RWPE2 (cell line): ENCODE data around the gene TMEM167B.
A peak's percentile ranks its signal among the peaks of the same experiment; 100 is the strongest.

Experiments used
- ATAC-seq: fragments of 200-7000 bp; cut with Tn5 transposase; 3 replicates; pipeline ENCODE4 v1.9.1; 2021; ENCODE audit warnings: low read depth
- DNase-seq: peaks from one replicate; pipeline ENCODE4 v3.0.0-alpha.2; 2020; ENCODE audit warnings: low spot score
- H3K27ac ChIP-seq: fragments of 450-650 bp; 2 replicates; pipeline ENCODE4 v1.5.1; 2017; ENCODE audit warnings: mild to moderate bottlenecking; ENCODE audit not compliant: poor library complexity, severe bottlenecking
- H3K27me3 ChIP-seq: fragments of 250-450 bp; sonication (Bioruptor Pico); 2 replicates; pipeline ENCODE4 v1.5.1; 2021; ENCODE audit warnings: mild to moderate bottlenecking, moderate library complexity; ENCODE audit not compliant: insufficient read depth, poor library complexity, severe bottlenecking
- H3K36me3 ChIP-seq: fragments of 250-450 bp; sonication (Bioruptor Pico); 2 replicates; pipeline ENCODE4 v1.5.1; 2020; ENCODE audit warnings: low read depth, mild to moderate bottlenecking, moderate library complexity
- H3K4me1 ChIP-seq: fragments of 250-450 bp; sonication (Bioruptor Pico); 2 replicates; pipeline ENCODE4 v1.5.1; 2021; ENCODE audit warnings: mild to moderate bottlenecking, moderate library complexity; ENCODE audit not compliant: insufficient read depth, poor library complexity, severe bottlenecking
- H3K4me3 ChIP-seq: fragments of 250-450 bp; sonication (Bioruptor Pico); 2 replicates; pipeline ENCODE4 v1.5.1; 2021; ENCODE audit warnings: mild to moderate bottlenecking, moderate library complexity; ENCODE audit not compliant: severe bottlenecking
- H3K9me3 ChIP-seq: fragments of 250-450 bp; sonication (Bioruptor Pico); 2 replicates; pipeline ENCODE4 v1.5.1; 2021; ENCODE audit warnings: mild to moderate bottlenecking, moderate library complexity; ENCODE audit not compliant: severe bottlenecking
- CTCF ChIP-seq: fragments of 450-650 bp; IDR thresholded peaks from one replicate; pipeline ENCODE4 v1.5.1; 2017; ENCODE audit warnings: mild to moderate bottlenecking, moderate library complexity; ENCODE audit not compliant: poor library complexity, severe bottlenecking

The TMEM167B gene

GRCh38 chr1:109090196-109091077 is at the start of gene TMEM167B:
TSS of gene TMEM167B (plus strand) at chr1:109090764. CDS start at chr1:109090873, 109 bp downstream.
- peaks cover 30% of the 10 kb centered on the region for H3K36me3 ChIP-seq
- H3K9me3 ChIP-seq, result no peaks in the 10 kb centered on the region
- ATAC-seq (peak; percentile 89), DNase-seq (peak; percentile 90)
- H3K27ac ChIP-seq, result peak within 1 kb of the TSS; percentile 64
- no peaks in the 10 kb centered on the region for H3K27me3 ChIP-seq
- peaks cover 9% of the 10 kb centered on the region for H3K4me1 ChIP-seq
- no peak for TF ChIP-seq CTCF
- H3K4me3 ChIP-seq, result peak within 1 kb of the TSS; percentile 89

- Histone ChIP-seq H3K9me3 (no peaks in the 10 kb centered on the region), H3K4me3 (peak overlapping the region; percentile 88), H3K27me3 (no peaks in the 10 kb centered on the region), H3K27ac (peak overlapping the region; percentile 51), H3K4me1 (no peaks in the 10 kb centered on the region), H3K36me3 (no peaks in the 10 kb centered on the region)
- no peak for TF ChIP-seq CTCF
- no peak for DNase-seq
- ATAC-seq, result peak; percentile 40
Measured at GRCh38 chr1:109040989-109041620, 49.5 kb upstream of the TMEM167B start.

- H3K27ac ChIP-seq, result peak within 1 kb of the TSS; percentile 51
- H3K4me3 ChIP-seq, result peak within 1 kb of the TSS; percentile 88
- no peaks in the 10 kb centered on the region for H3K36me3 ChIP-seq
- no peaks in the 10 kb centered on the region for H3K9me3 ChIP-seq
- H3K4me1 ChIP-seq, result no peaks in the 10 kb centered on the region
- peak; percentile 97 for ATAC-seq
- no peak for TF ChIP-seq CTCF
- H3K27me3 ChIP-seq, result no peaks in the 10 kb centered on the region
- peak; percentile 97 for DNase-seq
Measured at GRCh38 chr1:109041621-109042468, 48.7 kb upstream of the TMEM167B start, which contains the start of gene WDR47. TSS of gene WDR47 (minus strand) at chr1:109042102. CDS start at chr1:109023512, 18,590 bp downstream.

GRCh38 chr1:109045595-109045994 is 45.0 kb upstream of the TMEM167B start:
- Histone ChIP-seq H3K27me3 (no peaks in the 10 kb centered on the region), H3K27ac (no peak overlapping the region), H3K4me1 (peaks cover 10% of the 10 kb centered on the region), H3K36me3 (no peaks in the 10 kb centered on the region), H3K4me3 (no peak overlapping the region), H3K9me3 (no peaks in the 10 kb centered on the region)
- ATAC-seq (no peak), DNase-seq (no peak)
- TF ChIP-seq CTCF, result no peak
